Left ventricle myocardium inferior (tissue), 1 donor: ENCODE results near the gene MAP3K9. TPM values are rescaled to one million over a fixed set of nuclear protein-coding genes. Genes with fewer than 3 reads are reported as not detected.

Source experiments
- DNase-seq: peaks from one replicate; pipeline ENCODE4 v3.0.0-alpha.2; 2020
- H3K27ac ChIP-seq: fragments of 200-600 bp; replicated peaks from 2 replicates; pipeline ENCODE4 v1.8.0; 2021
- H3K27me3 ChIP-seq: fragments of 200-600 bp; 2 replicates; pipeline ENCODE4 v1.8.0; 2021; ENCODE audit warnings: low read depth
- H3K36me3 ChIP-seq: fragments of 200-600 bp; 2 replicates; pipeline ENCODE4 v1.8.0; 2021
- H3K4me1 ChIP-seq: fragments of 200-600 bp; 2 replicates; pipeline ENCODE4 v1.8.0; 2021
- H3K4me3 ChIP-seq: fragments of 200-600 bp; 2 replicates; pipeline ENCODE4 v1.8.0; 2021; ENCODE audit warnings: mild to moderate bottlenecking, moderate library complexity
- H3K9me3 ChIP-seq: fragments of 200-600 bp; replicated peaks from 2 replicates; pipeline ENCODE4 v1.8.0; 2021
- CTCF ChIP-seq: fragments of 200-600 bp; IDR thresholded peaks from 2 replicates; pipeline ENCODE4 v1.8.0; 2021; ENCODE audit warnings: antibody characterized with exemption, mild to moderate bottlenecking, borderline replicate concordance
- intact Hi-C: fragments of 100-400 bp; cut with micrococcal nuclease; formaldehyde crosslinking; loops from one replicate; pipeline ENCODE4 v1.11.0; 2022
- total RNA-seq: library from RNA; stranded (reverse); fragmentation: NEBNext Ultra II Directional; extraction: Animal tissue kit (Norgen Biotek cat#: 25700); gene quantifications from one replicate; pipeline ENCODE4 v1.2.1, GENCODE V29; 2021
- donor health status: DM: no; HTN: yes; CAD: no; lungs with severe emphysema.

The MAP3K9 gene
- total RNA-seq, 1 donor from 2014 or later, result 1.9 TPM

DNA sequence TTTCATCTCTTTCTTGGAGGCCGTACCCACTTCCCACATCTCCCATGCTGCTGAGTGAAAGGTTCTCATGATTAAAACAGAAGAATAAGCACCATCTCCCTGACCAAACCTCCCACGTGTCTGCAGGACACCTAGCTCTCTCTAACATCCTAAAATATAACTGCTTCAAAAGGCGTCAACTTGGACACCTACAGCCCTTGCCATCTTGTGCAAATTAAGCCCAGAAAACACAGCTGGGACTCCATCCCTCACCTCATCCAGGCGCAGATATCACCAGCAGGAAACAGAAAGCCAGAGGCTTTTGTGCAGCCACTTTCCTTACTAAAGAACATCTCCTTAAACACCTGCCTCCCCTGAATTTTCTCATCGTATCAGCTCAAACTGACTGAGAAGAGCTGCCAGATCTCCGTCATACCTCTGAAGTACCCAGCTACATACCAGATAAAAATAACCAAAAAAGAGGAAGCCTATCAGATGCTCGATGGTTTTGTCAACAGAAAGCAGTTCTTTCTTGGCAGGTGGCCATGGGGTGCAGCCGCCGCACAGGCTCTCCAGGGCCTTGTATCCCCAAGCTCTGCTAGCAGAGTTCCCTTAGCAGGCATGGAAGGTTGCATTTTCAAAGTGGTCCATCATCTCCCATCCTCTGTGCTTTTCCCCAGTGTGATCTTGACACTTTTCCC lies 28.8 kb downstream of the MAP3K9 start:
- Histone ChIP-seq H3K36me3 (no peaks in the 10 kb centered on the region), H3K4me3 (no peak overlapping the region), H3K4me1 (peaks cover 9% of the 10 kb centered on the region), H3K27me3 (no peaks in the 10 kb centered on the region), H3K9me3 (no peaks in the 10 kb centered on the region), H3K27ac (no peak overlapping the region)
- TF ChIP-seq CTCF, result no peak
- DNase-seq, result peak; percentile 15
- intact Hi-C loops, result no loop called here

DNA sequence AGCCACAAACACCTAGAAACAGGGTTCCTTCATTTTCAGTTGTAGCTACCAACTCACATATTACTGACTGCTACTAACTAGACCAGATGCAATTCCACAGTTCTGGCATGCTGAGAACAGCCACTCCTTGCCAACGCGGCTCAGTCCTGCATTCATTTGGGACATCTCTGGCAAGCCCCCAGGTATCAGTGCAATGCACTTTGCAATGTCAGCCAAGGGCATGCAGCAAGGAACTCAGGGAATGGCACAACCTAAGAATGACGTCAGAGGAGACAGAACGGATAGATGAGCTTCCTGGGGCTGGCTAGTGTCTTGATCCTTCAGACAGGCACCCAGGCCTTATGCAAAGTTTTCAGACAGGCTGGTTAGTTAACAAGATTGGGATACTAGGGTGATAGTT lies 29.6 kb downstream of the MAP3K9 start:
- no peaks in the 10 kb centered on the region for H3K27me3 ChIP-seq
- H3K4me1 ChIP-seq, result peaks cover 9% of the 10 kb centered on the region
- peak; percentile 47 for DNase-seq
- no peaks in the 10 kb centered on the region for H3K9me3 ChIP-seq
- peak overlapping the region; percentile 11 for H3K27ac ChIP-seq
- intact Hi-C loops, result no loop called here
- no peaks in the 10 kb centered on the region for H3K36me3 ChIP-seq
- no peak overlapping the region for H3K4me3 ChIP-seq
- no peak for TF ChIP-seq CTCF

DNA sequence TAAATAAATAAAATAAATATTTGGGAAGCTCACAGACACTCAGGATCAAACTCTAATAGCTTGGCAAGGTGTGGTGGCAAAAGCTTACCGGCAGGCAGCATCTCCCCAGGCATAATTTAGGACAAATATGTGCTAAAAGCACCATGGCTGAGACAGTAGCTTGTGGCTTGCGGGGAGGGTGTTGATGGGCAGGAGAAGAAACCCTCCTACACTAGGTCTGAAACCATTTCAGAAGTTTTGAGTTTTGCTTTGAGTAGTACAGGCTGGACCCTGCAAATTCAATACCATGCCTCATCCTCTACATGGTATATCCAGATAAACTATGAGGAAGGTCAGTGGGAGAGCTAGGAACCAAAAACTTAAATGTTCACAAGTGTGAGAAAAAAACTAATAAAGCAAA lies 33.1 kb downstream of the MAP3K9 start:
- intact Hi-C loops, result no loop called here
- TF ChIP-seq CTCF, result no peak
- Histone ChIP-seq H3K4me1 (peaks cover 9% of the 10 kb centered on the region), H3K36me3 (no peaks in the 10 kb centered on the region), H3K27ac (no peak overlapping the region), H3K27me3 (no peaks in the 10 kb centered on the region), H3K9me3 (no peaks in the 10 kb centered on the region), H3K4me3 (no peak overlapping the region)
- no peak for DNase-seq

DNA sequence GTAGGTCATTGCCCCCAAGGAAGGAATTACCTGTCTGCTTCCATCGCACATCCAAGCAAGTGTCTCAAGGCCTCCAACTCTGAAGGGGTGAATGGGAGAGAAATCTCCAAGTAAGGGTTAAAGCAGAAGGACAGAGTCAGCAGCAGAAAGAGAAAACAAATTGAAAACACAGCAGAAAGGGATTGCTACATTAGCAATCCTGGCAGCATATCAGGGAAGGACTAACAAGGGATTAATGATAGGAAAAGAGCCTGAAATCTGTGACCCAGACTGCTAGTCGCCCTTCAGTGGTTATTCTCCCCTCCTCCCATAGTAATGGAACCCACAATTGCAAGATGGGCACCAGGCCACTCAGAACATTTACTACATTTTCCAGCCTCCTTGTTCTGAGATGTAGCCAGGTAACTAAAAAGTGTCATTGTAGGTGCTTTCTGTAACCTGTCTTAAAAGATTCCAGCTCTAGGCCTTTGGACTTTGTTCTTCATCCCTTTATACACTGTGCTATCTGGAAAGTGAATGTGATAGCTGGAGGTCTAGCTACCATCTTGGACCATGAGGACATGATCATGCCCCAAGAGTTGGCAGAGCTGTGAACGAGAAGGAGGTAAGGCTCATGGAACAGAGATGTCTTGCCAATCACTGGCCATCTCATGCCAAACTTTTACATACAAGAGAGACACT lies 36.0 kb downstream of the MAP3K9 start:
- no peak for TF ChIP-seq CTCF
- Histone ChIP-seq H3K36me3 (no peaks in the 10 kb centered on the region), H3K27ac (no peak overlapping the region), H3K4me3 (no peak overlapping the region), H3K4me1 (no peaks in the 10 kb centered on the region), H3K27me3 (no peaks in the 10 kb centered on the region), H3K9me3 (no peaks in the 10 kb centered on the region)
- intact Hi-C loops, result no loop called here
- DNase-seq, result no peak

DNA sequence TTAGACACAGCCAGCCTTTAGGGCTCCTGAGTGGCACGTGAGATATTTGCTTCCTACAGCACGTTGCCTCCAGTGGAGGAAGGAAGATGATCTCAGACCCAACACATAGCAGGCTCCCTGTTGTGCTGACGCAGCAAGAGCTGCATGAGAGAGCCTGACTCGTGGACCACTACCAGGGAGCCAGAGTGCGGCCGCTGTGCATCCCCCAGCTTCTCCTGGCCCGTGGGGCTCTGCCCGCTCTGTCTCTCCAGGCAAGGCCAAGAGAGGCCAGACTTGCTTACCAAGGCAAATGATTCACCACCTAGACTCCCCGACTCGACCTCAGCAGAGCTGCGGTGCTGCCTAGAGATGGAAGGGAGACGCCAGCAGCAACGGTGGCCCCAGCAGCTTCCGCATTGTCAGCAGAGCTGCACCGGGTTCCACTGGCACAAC lies 37.5 kb downstream of the MAP3K9 start:
- Histone ChIP-seq H3K4me3 (no peak overlapping the region), H3K9me3 (no peaks in the 10 kb centered on the region), H3K27me3 (no peaks in the 10 kb centered on the region), H3K27ac (no peak overlapping the region), H3K36me3 (no peaks in the 10 kb centered on the region), H3K4me1 (no peaks in the 10 kb centered on the region)
- intact Hi-C loops, result no loop called here
- DNase-seq, result no peak
- no peak for TF ChIP-seq CTCF
